HG03108 (cell line): ENCODE results near the gene SARDH.
"Not testable (repeated sequence)": the region's sequence is repeated elsewhere in the genome, so short reads cannot be mapped to it uniquely, and the experiment has no call there.

ENCODE experiments used
- ATAC-seq: cut with Tn5 transposase; IDR thresholded peaks from one replicate; pipeline ENCODE4 v1.9.1; 2021; ENCODE audit warnings: moderate library complexity; ENCODE audit not compliant: unreplicated experiment

SARDH gene

GRCh38 chr9:133686642-133687575 lies 51.2 kb downstream of the SARDH start:
- ATAC-seq: no peak

DNA sequence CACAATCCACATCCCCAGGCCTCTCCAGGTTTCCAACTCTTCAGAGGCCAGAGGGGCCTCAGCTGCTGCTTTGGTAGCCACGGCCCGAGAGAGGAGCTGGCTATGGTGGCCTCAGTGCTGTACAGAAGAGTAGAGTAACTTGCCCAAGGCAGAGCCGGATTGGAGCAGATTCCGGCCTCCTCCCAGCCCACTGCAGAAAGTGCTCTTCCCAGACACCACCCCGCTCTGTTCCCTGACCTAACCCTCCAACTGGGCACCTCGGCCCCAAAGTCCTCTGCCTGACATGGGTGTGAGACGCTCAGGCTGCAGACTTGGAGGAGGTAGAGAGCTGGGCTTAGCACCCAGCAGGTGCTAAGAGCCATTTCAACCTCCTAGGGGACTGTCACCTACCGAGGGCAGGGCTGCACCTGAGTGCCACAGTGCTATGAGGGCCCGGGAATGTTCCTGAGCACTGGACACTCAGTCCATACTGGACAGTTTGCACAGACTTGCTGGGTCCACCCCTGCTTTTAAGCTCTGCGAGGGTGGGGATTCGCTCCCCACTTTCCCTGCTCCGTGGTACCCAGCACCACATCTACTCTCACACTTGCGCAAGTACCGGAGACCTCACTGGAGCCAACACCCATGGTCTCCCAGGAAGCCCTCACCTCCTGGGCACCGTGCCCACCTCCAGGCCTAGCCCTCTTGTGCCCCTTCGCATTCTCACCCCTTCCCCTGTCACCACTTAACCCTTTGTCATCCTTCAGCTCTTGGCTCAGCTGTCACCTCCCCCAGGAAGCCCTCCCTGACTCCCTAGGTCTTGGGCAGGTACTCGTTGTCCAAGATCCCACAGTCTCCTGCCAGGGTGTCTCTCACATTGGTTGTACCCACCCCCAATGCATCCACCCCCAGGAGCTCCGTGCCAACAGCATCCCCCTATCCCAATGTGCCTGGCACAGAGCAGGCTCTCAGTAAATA lies 52.2 kb downstream of the SARDH start:
- ATAC-seq: no peak

DNA sequence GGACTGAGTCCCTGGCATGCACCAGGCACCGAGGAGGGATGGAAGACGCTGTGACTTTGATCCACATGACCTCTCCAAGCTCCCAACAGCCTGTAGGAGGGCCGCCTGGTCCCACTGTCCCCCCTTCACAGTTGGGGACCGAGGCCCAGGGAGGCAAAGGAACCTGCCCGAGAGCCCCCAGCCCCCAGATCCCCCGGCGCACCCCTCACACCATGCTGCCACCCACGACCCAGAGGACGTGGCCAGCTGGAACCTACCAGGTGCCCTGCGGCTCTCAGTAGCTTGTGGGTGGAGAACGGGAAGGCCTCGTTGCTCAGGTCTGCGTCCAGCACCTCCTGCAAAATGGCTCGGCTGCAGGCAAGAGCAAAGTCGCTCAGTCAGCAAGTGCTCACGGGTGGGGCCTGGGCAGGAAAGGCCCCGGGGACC lies 53.2 kb downstream of the SARDH start:
- ATAC-seq: no peak

GRCh38 chr9:133684121-133684935 lies 53.8 kb downstream of the SARDH start:
- ATAC-seq: no peak

DNA sequence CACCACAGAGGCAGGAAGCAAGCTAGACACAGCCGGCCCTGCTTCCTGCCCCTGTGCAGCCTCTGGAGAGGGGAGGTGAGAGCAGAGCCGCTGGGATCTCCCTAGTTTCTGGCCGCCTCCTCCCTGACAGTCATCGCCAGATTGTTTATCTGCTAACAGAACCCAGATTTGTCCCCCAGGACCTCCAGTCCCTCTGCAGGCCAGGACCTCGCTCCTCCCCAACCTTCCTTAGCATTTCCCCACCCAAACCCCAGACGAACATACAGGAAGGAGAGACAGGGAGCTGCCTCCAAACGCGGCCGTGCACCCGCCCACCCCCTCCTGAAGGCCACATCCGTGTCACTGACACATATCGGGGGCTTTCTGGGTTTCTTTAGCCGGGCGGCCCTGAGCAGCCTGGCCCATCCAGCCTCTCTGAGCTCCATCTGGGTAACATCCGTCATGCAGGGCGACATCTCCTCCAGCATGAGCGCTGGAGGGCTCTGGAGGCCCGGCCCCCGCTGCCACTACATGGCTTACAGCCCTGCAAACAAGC lies 54.5 kb downstream of the SARDH start:
- no peak for ATAC-seq

- ATAC-seq: no peak
These were observed 55.1 kb downstream of the SARDH start for GRCh38 chr9:133682818-133683585.

DNA sequence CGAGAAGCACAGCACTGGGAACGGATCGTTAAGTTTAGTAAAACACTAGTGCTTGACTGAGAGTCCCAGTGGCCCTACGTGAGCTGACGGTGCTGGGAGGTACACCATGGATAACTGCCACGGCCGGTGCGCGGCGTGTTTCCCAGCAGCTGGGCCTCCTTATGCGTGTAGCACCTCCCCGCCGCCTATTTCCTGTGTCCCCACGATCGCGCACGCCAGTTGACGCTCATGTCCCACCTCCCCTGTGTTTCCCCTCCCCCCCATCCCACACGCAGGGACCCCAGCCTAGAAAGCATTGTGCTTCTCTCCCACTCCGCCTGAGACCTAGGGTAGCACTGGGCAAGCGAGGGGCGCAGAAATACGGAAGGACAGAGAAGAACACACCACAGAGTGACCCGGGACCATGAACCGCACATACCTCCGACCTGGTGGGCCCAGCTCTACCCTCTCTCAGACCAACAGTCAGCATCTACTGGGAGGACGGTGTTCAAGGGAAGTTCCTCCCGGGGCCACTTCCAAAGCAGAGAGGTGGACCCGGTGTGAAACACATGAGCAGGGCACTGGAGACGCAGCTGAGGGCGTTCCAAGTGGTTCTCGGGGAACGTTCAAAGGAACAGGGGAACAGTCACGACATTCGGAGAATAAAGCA lies 56.4 kb downstream of the SARDH start:
- no peak for ATAC-seq

DNA sequence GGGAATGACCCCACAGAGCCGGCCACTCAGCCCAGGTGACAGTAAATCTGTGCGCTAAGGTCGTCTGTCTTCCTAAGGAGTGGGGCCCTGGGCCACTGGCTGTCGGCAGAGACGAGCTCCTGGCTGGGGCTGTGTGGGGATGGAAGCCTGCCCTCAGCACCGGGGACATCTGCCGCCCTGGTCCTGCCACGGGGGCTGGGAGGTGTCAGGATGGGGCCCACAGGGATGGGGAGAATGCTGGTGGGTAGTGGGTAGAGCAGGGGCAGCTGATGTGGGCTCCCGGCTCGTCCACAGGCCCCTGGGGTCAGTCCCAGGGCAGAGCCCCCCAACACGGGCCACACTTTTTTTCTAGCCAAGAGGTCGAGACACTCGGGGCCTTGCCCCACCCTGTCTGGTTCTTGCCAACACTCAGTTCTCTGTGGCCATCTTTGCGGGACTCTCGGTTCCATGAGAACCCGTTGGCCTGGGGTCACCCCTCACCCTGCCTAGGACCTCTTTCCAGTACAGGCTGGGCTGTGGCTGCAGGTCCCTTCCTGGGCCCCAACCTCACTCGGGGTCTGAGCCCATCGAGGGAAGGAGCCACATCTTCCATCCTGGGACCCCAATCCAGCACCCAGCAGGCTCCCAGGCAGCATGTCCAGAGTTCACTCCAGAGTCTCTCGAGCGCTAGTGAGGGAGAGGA lies 57.0 kb downstream of the SARDH start:
- ATAC-seq: no peak

GRCh38 chr9:133680250-133680975 lies 57.7 kb downstream of the SARDH start:
- ATAC-seq: no peak

GRCh38 chr9:133679466-133680061 lies 58.6 kb downstream of the SARDH start:
- ATAC-seq: no peak

DNA sequence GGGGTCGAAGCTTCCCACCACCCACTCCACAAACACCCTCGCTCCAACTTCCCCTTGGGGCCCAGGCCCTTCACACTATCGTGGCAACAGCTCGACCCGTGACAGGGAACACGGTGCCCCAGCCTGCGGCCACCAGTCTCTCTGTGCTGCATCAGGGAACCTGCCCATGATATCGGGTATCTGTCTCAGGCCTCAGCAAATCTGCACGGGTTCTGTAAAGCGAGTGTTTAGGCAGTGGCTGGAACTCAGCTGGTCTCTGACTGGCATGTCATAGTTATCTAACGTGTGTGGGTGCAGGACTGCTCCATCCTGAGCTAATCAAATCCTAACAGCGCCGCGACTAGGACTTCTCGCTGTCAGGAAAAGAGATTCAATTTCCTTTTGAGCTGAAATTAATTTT lies 59.1 kb downstream of the SARDH start:
- no peak for ATAC-seq

DNA sequence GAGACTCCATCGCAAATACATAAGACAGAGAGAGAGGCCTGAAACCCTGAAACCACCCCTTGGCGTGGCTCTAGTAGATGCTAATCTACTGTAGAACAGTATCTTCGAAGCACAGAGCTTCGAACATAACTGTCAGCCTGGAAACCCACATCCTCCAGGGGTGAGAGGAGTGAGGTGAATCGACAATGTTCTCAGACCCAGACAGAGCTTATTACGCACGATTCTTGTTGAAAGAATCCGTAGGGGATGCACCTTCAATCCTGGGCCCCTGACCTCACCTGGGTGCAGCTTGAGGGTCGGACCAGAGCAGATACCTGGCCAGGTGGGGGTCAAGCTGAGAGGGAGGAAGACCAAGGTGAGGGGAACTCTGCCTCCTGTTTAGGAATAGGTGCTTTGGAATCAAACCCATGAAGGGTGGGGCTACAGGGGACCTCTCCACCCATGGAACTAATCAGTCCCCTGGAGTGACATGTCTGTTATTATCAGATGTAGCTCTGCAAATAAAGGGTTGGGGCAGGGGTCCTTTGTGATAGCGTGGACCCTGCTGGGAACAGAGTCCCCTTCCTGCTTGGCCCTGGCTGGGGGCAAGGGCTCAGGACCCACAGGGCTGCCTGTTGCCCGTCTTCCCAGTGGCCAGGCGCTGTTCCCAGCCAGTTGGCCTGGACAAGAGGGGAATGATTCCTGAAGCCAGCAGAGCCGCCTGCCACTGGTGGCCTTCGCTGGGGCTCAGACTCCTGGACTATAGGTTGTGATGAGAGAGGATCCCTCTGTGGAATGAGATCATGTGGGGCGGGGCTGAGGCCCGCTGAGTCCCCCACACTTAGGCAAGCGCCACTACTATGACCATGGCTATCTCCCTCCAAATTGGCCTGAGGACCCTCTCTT lies 60.8 kb downstream of the SARDH start:
- ATAC-seq: no peak

DNA sequence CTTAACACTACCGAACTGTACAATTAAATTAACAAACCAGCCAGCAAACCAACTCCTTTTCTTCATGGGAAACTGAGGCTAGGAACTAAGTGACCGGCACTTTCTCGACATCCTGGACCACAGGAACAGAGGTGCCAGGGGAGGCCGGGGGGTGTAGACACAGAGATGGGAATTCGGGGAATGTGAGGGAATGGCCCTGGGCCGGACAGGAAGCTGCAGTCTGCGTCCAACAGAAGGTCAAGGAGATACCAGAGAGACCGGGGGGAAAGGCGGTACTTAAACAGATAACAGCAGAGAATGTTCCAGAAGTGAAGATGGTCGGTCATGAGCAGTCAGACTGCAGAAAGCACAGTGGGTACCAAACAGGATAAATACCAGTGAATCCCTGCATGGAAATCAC lies 61.7 kb downstream of the SARDH start:
- no peak for ATAC-seq

DNA sequence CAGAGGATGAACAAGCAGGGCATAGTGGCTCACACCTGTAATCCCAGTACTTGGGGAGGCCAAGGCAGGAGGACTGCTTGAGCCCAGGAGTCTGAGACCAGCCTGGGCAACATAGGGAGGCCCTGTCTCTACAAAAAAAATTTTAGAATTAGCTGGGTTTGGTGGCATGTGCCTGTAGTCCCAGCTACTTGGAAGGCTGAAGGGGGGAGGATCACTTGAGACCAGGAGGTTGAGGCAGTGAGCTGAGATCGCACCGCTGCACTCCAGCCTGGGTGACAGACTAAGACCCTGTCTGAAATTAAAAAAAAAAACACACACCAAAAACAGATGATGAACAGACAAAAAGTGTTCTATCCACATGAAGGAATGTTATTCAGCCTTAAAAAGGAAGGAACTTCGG lies 62.4 kb downstream of the SARDH start:
- not testable (repeated sequence) for ATAC-seq

GRCh38 chr9:133674091-133674490 lies 64.1 kb downstream of the SARDH start:
- no peak for ATAC-seq

DNA sequence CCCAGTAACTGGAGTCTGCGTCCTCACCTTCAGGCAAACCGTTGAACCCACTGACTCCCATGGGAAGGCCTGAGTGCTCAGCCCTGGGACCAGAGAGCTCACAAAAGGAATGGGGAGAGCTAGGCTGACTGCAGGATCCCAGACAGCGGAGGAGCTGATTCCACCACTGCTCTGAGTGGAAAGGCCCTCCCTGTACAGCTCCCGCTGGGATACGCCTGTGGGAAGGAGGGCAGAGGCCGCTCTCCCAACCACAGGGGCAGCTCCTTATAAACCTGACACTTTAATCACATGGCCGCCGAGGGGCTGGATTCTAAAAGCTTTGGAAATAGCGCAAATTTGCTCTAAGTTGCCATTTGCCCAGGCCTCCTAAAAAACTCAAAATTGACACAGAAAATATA lies 64.9 kb downstream of the SARDH start:
- no peak for ATAC-seq
